HG02759 (cell line): ENCODE results near the gene UBE2E2.
A peak's percentile ranks its signal among the peaks of the same experiment; 100 is the strongest.

Experiments
- ATAC-seq: cut with Tn5 transposase; IDR thresholded peaks from one replicate; pipeline ENCODE4 v1.9.1; 2021; ENCODE audit warnings: mild to moderate bottlenecking, moderate library complexity; ENCODE audit not compliant: unreplicated experiment

UBE2E2 gene

GRCh38 chr3:23272820-23273219 is 69.7 kb downstream of the UBE2E2 start:
- no peak for ATAC-seq

- ATAC-seq = no peak
Measured at GRCh38 chr3:23275061-23275460, 71.9 kb downstream of the UBE2E2 start.

- no peak for ATAC-seq
Measured at GRCh38 chr3:23275814-23276213, 72.7 kb downstream of the UBE2E2 start.

GRCh38 chr3:23276913-23277658 is 74.0 kb downstream of the UBE2E2 start:
- ATAC-seq = no peak

GRCh38 chr3:23277688-23278087 is 74.6 kb downstream of the UBE2E2 start:
- no peak for ATAC-seq

- no peak for ATAC-seq
Measured at GRCh38 chr3:23283625-23284024, 80.5 kb downstream of the UBE2E2 start.

GRCh38 chr3:23288286-23288685 is 85.2 kb downstream of the UBE2E2 start:
- no peak for ATAC-seq

- ATAC-seq = no peak
Measured at GRCh38 chr3:23288715-23289114, 85.6 kb downstream of the UBE2E2 start.

- no peak for ATAC-seq
Measured at GRCh38 chr3:23292432-23292831, 89.3 kb downstream of the UBE2E2 start.

GRCh38 chr3:23294770-23295387 is 91.8 kb downstream of the UBE2E2 start:
- ATAC-seq = no peak

- ATAC-seq = no peak
Measured at GRCh38 chr3:23301819-23302218, 98.7 kb downstream of the UBE2E2 start.

- ATAC-seq = no peak
Measured at GRCh38 chr3:23302271-23302670, 99.1 kb downstream of the UBE2E2 start.

- ATAC-seq = no peak
Measured at GRCh38 chr3:23303601-23304217, 100.6 kb downstream of the UBE2E2 start.

GRCh38 chr3:23304424-23304823 is 101.3 kb downstream of the UBE2E2 start:
- ATAC-seq = no peak

- ATAC-seq = no peak
Measured at GRCh38 chr3:23308986-23309625, 106.0 kb downstream of the UBE2E2 start.

- ATAC-seq = no peak
Measured at GRCh38 chr3:23312866-23313265, 109.7 kb downstream of the UBE2E2 start.

GRCh38 chr3:23314981-23315762 is 112.0 kb downstream of the UBE2E2 start:
- ATAC-seq = no peak

GRCh38 chr3:23316924-23317323 is 113.8 kb downstream of the UBE2E2 start:
- no peak for ATAC-seq

GRCh38 chr3:23319366-23320312 is 116.5 kb downstream of the UBE2E2 start:
- peak; percentile 53 for ATAC-seq
